GM19043 (cell line): ENCODE measurements around the gene UBE2I.
"Not testable (repeated sequence)": the region's sequence is repeated elsewhere in the genome, so short reads cannot be mapped to it uniquely, and the experiment has no call there.

Source experiments
- ATAC-seq: cut with Tn5 transposase; IDR thresholded peaks from one replicate; pipeline ENCODE4 v1.9.1; 2021; ENCODE audit warnings: low read depth; ENCODE audit not compliant: unreplicated experiment

UBE2I gene

GRCh38 chr16:1292208-1292607, 17.2 kb upstream of the UBE2I start:
- not testable (repeated sequence) for ATAC-seq

GRCh38 chr16:1292808-1293207, 16.6 kb upstream of the UBE2I start:
- ATAC-seq, result not testable (repeated sequence)

GRCh38 chr16:1293921-1294656, 15.3 kb upstream of the UBE2I start:
- ATAC-seq, result no peak

- ATAC-seq, result no peak
Measured at GRCh38 chr16:1295465-1295864, 14.0 kb upstream of the UBE2I start.

- not testable (repeated sequence) for ATAC-seq
Measured at GRCh38 chr16:1296688-1297017, 12.8 kb upstream of the UBE2I start.

- no peak for ATAC-seq
Measured at GRCh38 chr16:1297018-1297696, 12.3 kb upstream of the UBE2I start.

- no peak for ATAC-seq
Measured at GRCh38 chr16:1298406-1298805, 11.0 kb upstream of the UBE2I start.

- no peak for ATAC-seq
Measured at GRCh38 chr16:1299012-1299867, 10.2 kb upstream of the UBE2I start.

- ATAC-seq, result no peak
Measured at GRCh38 chr16:1299868-1300203, 9.6 kb upstream of the UBE2I start.

GRCh38 chr16:1300664-1301476, 8.6 kb upstream of the UBE2I start:
- ATAC-seq, result no peak

GRCh38 chr16:1301562-1301961, 7.9 kb upstream of the UBE2I start:
- no peak for ATAC-seq

- no peak for ATAC-seq
Measured at GRCh38 chr16:1305823-1306222, 3.6 kb upstream of the UBE2I start.

- ATAC-seq, result no peak
Measured at GRCh38 chr16:1306334-1306733, 3.1 kb upstream of the UBE2I start.

- no peak for ATAC-seq
Measured at GRCh38 chr16:1308036-1308976, 1.1 kb upstream of the UBE2I start.

- ATAC-seq, result no peak
Measured at GRCh38 chr16:1309888-1310831, 724 bp downstream of the UBE2I start.

- ATAC-seq, result no peak
Measured at GRCh38 chr16:1310832-1311200, 1.4 kb downstream of the UBE2I start.

GRCh38 chr16:1311212-1311737, 1.8 kb downstream of the UBE2I start:
- ATAC-seq, result no peak

- no peak for ATAC-seq
Measured at GRCh38 chr16:1311738-1312466, 2.5 kb downstream of the UBE2I start.
